ENCODE data around the gene IL1RL1. TPM values are rescaled to one million over a fixed set of nuclear protein-coding genes. Genes with fewer than 3 reads are reported as not detected.
A peak's percentile ranks its signal among the peaks of the same experiment; 100 is the strongest.

IL1RL1 gene
- total RNA-seq, 4 donors from 2014 or later: 0.98 to 6.6 (median 1.2) TPM

DNA sequence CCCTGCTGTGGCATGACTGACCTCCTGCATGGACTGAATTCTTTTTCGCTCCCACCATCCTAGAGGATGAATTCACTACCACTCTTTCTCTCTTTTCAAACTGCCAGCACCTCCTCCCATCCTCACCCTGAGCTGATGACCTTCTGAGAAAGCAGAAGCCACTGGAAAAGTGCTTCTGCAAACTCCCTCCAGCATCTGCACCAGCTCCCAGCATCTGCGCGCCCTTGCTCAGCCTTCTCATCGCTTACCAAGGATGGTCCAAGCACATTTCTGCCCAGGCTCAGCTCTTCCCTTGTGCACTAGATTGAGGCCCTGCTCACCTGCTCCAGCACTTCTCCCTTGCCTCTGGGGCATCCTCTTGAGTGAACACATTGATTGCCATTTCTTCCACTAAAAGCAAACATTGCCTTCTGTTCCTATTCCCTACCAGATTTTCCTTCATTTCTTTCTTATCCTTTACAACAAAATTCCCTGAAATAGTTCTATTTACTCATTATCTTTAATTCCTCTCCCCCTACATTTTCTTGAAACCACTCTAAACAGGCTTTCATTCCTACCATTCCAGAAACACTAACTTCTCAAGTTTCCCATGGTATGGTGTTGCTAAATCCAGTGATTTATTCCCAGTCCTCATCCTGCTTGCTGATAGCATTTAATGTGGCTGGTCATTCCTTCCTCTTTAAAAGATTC is 42.7 kb upstream of the IL1RL1 start:
- Histone ChIP-seq H3K4me1 (no peaks in the 10 kb centered on the region), H3K4me3 (no peak overlapping the region), H3K9me3 (no peaks in the 10 kb centered on the region), H3K27ac (no peak overlapping the region), H3K27me3 (peaks cover 17% of the 10 kb centered on the region), H3K36me3 (no peaks in the 10 kb centered on the region)
- no peak for DNase-seq (ENCODE audit: low spot score in 2 of 2)
- 98% methylated on average over 4 of the region's 4 CpGs for WGBS
- no peak for TF ChIP-seq EP300 (IDR thresholded peaks at IDR 0.05)
- no peak for TF ChIP-seq POLR2AphosphoS5 (IDR thresholded peaks at IDR 0.05)
- TF ChIP-seq POLR2A (IDR thresholded peaks at IDR 0.05): no peak
- TF ChIP-seq, protein P1, sequence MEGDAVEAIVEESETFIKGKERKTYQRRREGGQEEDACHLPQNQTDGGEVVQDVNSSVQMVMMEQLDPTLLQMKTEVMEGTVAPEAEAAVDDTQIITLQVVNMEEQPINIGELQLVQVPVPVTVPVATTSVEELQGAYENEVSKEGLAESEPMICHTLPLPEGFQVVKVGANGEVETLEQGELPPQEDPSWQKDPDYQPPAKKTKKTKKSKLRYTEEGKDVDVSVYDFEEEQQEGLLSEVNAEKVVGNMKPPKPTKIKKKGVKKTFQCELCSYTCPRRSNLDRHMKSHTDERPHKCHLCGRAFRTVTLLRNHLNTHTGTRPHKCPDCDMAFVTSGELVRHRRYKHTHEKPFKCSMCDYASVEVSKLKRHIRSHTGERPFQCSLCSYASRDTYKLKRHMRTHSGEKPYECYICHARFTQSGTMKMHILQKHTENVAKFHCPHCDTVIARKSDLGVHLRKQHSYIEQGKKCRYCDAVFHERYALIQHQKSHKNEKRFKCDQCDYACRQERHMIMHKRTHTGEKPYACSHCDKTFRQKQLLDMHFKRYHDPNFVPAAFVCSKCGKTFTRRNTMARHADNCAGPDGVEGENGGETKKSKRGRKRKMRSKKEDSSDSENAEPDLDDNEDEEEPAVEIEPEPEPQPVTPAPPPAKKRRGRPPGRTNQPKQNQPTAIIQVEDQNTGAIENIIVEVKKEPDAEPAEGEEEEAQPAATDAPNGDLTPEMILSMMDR (IDR thresholded peaks at IDR 0.05): no peak

DNA sequence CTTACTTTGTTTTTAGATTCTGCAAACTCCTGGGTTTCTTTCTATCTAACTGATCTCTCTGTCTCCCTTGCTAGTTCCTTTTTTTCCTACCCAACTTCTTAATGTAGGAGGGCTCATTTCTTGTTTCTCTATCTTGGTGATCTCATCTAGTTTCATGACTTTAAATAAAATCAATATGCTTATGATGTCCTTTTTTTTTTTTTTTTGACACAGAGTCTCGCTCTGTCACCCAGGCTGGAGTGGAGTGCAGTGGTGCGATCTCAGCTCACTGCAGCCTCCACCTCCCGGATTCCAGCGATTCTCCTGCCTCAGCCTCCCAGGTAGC is 42.2 kb upstream of the IL1RL1 start:
- Histone ChIP-seq H3K4me3 (no peak overlapping the region), H3K27me3 (peaks cover 17% of the 10 kb centered on the region), H3K36me3 (no peaks in the 10 kb centered on the region), H3K27ac (no peak overlapping the region), H3K9me3 (no peaks in the 10 kb centered on the region), H3K4me1 (no peaks in the 10 kb centered on the region)
- DNase-seq (ENCODE audit: low spot score in 2 of 2): no peak
- 81% methylated on average over 4 of the region's 4 CpGs for WGBS
- TF ChIP-seq POLR2AphosphoS5 (IDR thresholded peaks at IDR 0.05): no peak
- no peak for TF ChIP-seq POLR2A (IDR thresholded peaks at IDR 0.05)
- TF ChIP-seq EP300 (IDR thresholded peaks at IDR 0.05): no peak
- TF ChIP-seq, protein P1 (IDR thresholded peaks at IDR 0.05): no peak

DNA sequence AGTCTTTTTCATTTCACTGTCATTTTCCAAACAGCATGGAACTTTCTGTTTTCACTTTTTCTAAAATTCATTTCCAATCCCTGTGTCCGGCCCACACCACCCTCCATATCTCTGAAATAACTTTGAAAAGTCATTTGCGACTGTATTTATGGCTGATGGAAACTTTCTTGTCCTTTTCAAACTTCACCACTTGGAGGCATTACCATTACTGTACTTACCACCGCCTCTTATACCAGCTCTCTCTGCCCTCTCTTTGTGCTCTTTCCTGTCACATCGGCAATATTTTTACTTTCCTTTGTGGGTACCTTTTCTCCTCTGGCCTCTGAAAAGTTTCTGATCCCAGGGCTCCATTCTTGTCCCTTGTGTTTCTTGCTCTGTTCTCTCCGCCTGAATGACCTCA is 39.5 kb upstream of the IL1RL1 start:
- no peaks in the 10 kb centered on the region for H3K4me1 ChIP-seq
- H3K27ac ChIP-seq: no peak overlapping the region
- TF ChIP-seq POLR2A (IDR thresholded peaks at IDR 0.05) (no peak), EP300 (IDR thresholded peaks at IDR 0.05) (no peak), POLR2AphosphoS5 (IDR thresholded peaks at IDR 0.05) (no peak)
- TF ChIP-seq, protein P1 (IDR thresholded peaks at IDR 0.05): no peak
- DNase-seq (ENCODE audit: low spot score in 2 of 2): no peak
- H3K9me3 ChIP-seq: no peaks in the 10 kb centered on the region
- WGBS: 72% methylated on average over 5 of the region's 5 CpGs
- H3K4me3 ChIP-seq: no peak overlapping the region
- H3K27me3 ChIP-seq: peaks cover 29% of the 10 kb centered on the region
- no peaks in the 10 kb centered on the region for H3K36me3 ChIP-seq

DNA sequence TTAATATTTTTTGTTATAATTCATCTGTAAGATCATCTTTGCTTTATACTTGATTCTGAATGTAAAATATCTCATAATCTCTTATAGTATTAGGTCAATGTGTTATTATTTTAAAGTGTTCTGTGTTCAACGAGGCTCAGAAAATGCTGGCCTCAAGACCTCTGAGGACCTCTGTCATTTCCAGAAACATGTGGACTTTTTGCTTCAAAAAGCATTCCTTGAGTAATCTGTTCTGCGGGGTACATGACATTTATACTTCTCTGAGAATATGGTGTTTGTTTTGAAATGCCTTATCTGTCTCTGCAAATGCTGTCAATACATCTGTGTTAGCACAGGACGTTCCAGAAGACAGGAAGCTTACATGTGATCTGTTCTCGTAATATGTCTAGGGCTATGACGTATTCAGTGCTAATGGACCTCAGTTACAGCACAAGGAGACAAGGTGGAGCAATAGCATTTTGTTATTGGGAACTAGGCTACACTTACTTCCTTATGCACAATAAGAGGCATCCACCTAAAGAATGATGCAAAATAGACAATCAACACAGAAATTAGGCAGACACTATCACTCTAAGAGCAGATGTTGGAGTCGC is 37.6 kb upstream of the IL1RL1 start:
- WGBS: 67% methylated on average over 6 of the region's 6 CpGs
- H3K27me3 ChIP-seq: peaks cover 33% of the 10 kb centered on the region
- DNase-seq (ENCODE audit: low spot score in 2 of 2): no peak
- TF ChIP-seq POLR2A (IDR thresholded peaks at IDR 0.05) (no peak), POLR2AphosphoS5 (IDR thresholded peaks at IDR 0.05) (peak in 1 of 3 donors; percentile 38), EP300 (IDR thresholded peaks at IDR 0.05) (peak; percentile 26)
- H3K4me1 ChIP-seq: no peaks in the 10 kb centered on the region
- H3K36me3 ChIP-seq: no peaks in the 10 kb centered on the region
- no peaks in the 10 kb centered on the region for H3K9me3 ChIP-seq
- no peak overlapping the region for H3K27ac ChIP-seq
- H3K4me3 ChIP-seq: no peak overlapping the region

DNA sequence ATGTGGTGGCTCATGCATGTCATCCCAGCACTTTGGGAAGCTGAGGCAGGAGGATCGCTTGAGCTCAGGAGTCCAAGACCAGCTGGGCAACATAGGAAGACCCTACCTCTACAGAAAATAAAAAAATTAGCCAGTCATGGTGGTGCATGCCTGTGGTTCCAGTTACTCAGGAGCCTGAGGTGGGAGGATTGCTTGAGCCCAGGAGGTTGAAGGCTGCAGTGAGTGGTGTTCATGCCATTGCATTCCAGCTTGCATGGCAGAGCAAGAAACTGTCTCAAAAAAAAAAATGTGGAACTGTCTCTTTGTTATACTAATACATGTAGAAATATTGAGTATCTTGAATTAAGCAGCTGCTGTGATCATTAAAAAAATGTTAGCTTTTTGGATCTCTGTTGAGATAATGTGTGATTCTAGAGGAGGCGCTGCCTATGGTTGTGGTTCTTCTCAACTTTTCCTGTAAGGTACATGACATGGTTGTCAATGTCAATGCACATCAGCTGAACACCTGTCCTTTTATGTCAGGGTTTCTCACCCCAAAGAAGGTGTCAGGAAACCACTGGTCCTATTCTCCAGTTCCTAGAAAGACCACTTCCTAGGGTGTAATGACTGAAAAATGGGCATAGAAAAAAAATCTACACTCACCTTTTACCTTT is 34.7 kb upstream of the IL1RL1 start:
- Histone ChIP-seq H3K4me1 (no peaks in the 10 kb centered on the region), H3K27me3 (peaks cover 22% of the 10 kb centered on the region), H3K27ac (no peak overlapping the region), H3K9me3 (no peaks in the 10 kb centered on the region), H3K4me3 (no peak overlapping the region), H3K36me3 (no peaks in the 10 kb centered on the region)
- WGBS: 97% methylated on average over 2 of the region's 2 CpGs
- TF ChIP-seq POLR2AphosphoS5 (IDR thresholded peaks at IDR 0.05): no peak
- TF ChIP-seq, protein P1 (IDR thresholded peaks at IDR 0.05): no peak
- TF ChIP-seq EP300 (IDR thresholded peaks at IDR 0.05): no peak
- no peak for TF ChIP-seq POLR2A (IDR thresholded peaks at IDR 0.05)
- DNase-seq (ENCODE audit: low spot score in 2 of 2): no peak

Data from suprapubic skin (tissue), 4 donors.